Thoracic aorta (tissue), 2 donors: ENCODE data around the gene ALG2. TPM values are rescaled to one million over a fixed set of nuclear protein-coding genes. Genes with fewer than 3 reads are reported as not detected.

ENCODE experiments used
- ATAC-seq: fragments of 150-250 bp; one replicate; pipeline ENCODE4 v1.8.0; 2017; ENCODE audit warnings: low read depth; ENCODE audit not compliant: insufficient number of reproducible peaks, low FRiP score
- DNase-seq: peaks from one replicate; pipeline ENCODE4 v3.0.0-alpha.2; 2020; ENCODE audit warnings: low spot score
- H3K27ac ChIP-seq, 2 donors: fragments of 200-600 bp; sonication (generic); 1 replicate in 1 of 2; 2 replicates in 1 of 2; pipeline ENCODE4 v1.5.1; 2016; ENCODE audit warnings: mild to moderate bottlenecking in 2 of 2, moderate library complexity in 2 of 2
- H3K27me3 ChIP-seq: fragments of 200-600 bp; sonication (generic); replicated peaks from 2 replicates; pipeline ENCODE4 v1.6.0; 2016; ENCODE audit warnings: mild to moderate bottlenecking; ENCODE audit not compliant: insufficient read depth
- H3K36me3 ChIP-seq: fragments of 200-600 bp; sonication (generic); one replicate; pipeline ENCODE4 v1.5.1; 2016
- H3K4me1 ChIP-seq, 2 donors: fragments of 200-600 bp; sonication (generic); 1 replicate in 1 of 2; 2 replicates in 1 of 2; pipeline versions ENCODE4 v1.5.1 to v1.6.0; 2016; ENCODE audit warnings: low read depth in 2 of 2, mild to moderate bottlenecking in 1 of 2; ENCODE audit not compliant: control insufficient read depth in 1 of 2
- H3K4me3 ChIP-seq: fragments of 200-600 bp; sonication (generic); 2 replicates; pipeline ENCODE4 v1.5.1; 2016; ENCODE audit warnings: mild to moderate bottlenecking
- H3K9me3 ChIP-seq: fragments of 200-600 bp; sonication (generic); 2 replicates; pipeline ENCODE4 v1.5.1; 2016
- total RNA-seq, 2 donors: library from RNA; depleted of rRNA; stranded (reverse); fragments of >200 nt; gene quantifications; one replicate each; pipeline versions ENCODE4 v1.1.0 to v1.2.3, GENCODE V29; 2016
- TF ChIP-seq, protein P1 (sequence below): fragments of 200-600 bp; sonication (generic); IDR thresholded peaks from one replicate; pipeline ENCODE4 v1.5.1; 2019; ENCODE audit warnings: antibody characterized with exemption

The ALG2 gene
- total RNA-seq, 2 donors from 2014 or later = 19.8 to 49.2 TPM

DNA sequence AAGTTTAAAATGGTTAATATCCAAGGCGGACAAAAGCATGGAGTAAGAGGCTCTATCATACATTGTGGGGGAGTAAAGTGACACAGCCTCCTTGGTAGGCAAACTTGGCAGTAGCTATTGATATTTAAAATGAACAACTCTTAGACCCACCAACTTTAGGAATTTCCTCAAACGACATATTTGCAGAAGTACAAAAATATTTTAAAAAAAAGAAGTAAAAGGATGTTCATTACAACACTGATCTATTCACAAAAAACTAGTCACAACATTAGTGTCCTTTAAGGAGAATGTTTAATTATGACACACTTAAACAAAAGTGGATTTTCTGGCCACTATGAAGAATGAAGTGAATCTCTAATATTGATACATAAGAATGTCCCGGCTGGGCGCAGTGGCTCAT is 1.7 kb downstream of the ALG2 start:
- DNase-seq = no peak
- ATAC-seq = no peak
- Histone ChIP-seq H3K27me3 (no peaks in the 10 kb centered on the region), H3K4me3 (peak overlapping the region; percentile 99), H3K36me3 (no peaks in the 10 kb centered on the region), H3K27ac (no peak overlapping the region), H3K4me1 (peaks cover 31 to 44% of the 10 kb centered on the region in 2 donors), H3K9me3 (no peaks in the 10 kb centered on the region)
- TF ChIP-seq, protein P1, sequence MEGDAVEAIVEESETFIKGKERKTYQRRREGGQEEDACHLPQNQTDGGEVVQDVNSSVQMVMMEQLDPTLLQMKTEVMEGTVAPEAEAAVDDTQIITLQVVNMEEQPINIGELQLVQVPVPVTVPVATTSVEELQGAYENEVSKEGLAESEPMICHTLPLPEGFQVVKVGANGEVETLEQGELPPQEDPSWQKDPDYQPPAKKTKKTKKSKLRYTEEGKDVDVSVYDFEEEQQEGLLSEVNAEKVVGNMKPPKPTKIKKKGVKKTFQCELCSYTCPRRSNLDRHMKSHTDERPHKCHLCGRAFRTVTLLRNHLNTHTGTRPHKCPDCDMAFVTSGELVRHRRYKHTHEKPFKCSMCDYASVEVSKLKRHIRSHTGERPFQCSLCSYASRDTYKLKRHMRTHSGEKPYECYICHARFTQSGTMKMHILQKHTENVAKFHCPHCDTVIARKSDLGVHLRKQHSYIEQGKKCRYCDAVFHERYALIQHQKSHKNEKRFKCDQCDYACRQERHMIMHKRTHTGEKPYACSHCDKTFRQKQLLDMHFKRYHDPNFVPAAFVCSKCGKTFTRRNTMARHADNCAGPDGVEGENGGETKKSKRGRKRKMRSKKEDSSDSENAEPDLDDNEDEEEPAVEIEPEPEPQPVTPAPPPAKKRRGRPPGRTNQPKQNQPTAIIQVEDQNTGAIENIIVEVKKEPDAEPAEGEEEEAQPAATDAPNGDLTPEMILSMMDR = no peak

GRCh38 chr9:99216073-99216472 is 5.7 kb downstream of the ALG2 start:
- DNase-seq (no peak), ATAC-seq (no peak)
- TF ChIP-seq, protein P1 = no peak
- Histone ChIP-seq H3K9me3 (peaks cover 1% of the 10 kb centered on the region), H3K36me3 (peaks cover 3% of the 10 kb centered on the region), H3K4me3 (no peak overlapping the region), H3K27me3 (no peaks in the 10 kb centered on the region), H3K4me1 (peaks cover 14 to 20% of the 10 kb centered on the region in 2 donors), H3K27ac (no peak overlapping the region)

GRCh38 chr9:99213197-99213596 is 8.5 kb downstream of the ALG2 start:
- Histone ChIP-seq H3K27ac (no peak overlapping the region), H3K27me3 (no peaks in the 10 kb centered on the region), H3K36me3 (peaks cover 3% of the 10 kb centered on the region), H3K9me3 (peaks cover 7% of the 10 kb centered on the region), H3K4me3 (no peak overlapping the region), H3K4me1 (no peaks in the 10 kb centered on the region)
- TF ChIP-seq, protein P1 = no peak
- ATAC-seq (no peak), DNase-seq (no peak)

- no peak for ATAC-seq
Measured at GRCh38 chr9:99211746-99212145, 10.0 kb downstream of the ALG2 start.

DNA sequence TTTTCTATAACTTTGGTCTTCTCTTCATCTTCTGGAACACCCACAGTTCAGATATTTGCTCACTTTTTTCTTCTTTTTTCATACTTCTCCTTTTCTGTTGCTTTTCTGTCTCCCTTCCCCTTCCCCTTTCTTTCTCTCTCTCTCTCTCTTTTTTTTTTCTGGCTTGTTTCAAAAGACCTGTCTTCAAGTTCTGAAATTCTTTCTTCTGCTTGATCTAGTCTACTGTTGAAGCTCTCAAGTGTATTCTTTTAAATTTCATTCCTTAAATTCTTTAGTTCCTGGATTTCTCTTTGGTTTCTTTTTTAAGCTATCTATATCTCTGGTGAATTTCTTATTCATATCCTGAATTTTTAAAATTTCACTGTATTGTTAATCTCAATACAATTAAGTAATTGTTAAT is 11.2 kb downstream of the ALG2 start:
- peaks cover 3% of the 10 kb centered on the region for H3K36me3 ChIP-seq
- ATAC-seq = no peak
- no peaks in the 10 kb centered on the region for H3K4me1 ChIP-seq
- no peaks in the 10 kb centered on the region for H3K27me3 ChIP-seq
- TF ChIP-seq, protein P1 = no peak
- no peak overlapping the region for H3K27ac ChIP-seq
- no peak overlapping the region for H3K4me3 ChIP-seq
- DNase-seq = no peak
- H3K9me3 ChIP-seq = peaks cover 7% of the 10 kb centered on the region

More at GRCh38 chr9:99211746-99212145, 10.0 kb downstream of the ALG2 start:
- DNase-seq = no peak
- H3K27me3 ChIP-seq = no peaks in the 10 kb centered on the region
- TF ChIP-seq, protein P1 = no peak
- H3K27ac ChIP-seq = no peak overlapping the region
- peaks cover 3% of the 10 kb centered on the region for H3K36me3 ChIP-seq
- H3K4me3 ChIP-seq = no peak overlapping the region
- H3K9me3 ChIP-seq = peaks cover 7% of the 10 kb centered on the region
- no peaks in the 10 kb centered on the region for H3K4me1 ChIP-seq
